SU-DHL-6 (cell line): ENCODE measurements around the gene ZCCHC18.
A peak's percentile ranks its signal among the peaks of the same experiment; 100 is the strongest.
"Not testable (repeated sequence)": the region's sequence is repeated elsewhere in the genome, so short reads cannot be mapped to it uniquely, and the experiment has no call there.

Experiments
- H2AFZ ChIP-seq: fragments of 200-600 bp; sonication (generic); 2 replicates; pipeline ENCODE4 v1.6.1; 2014; ENCODE audit warnings: low read depth, mild to moderate bottlenecking, moderate library complexity, mixed read lengths, antibody characterized with exemption, low read length; ENCODE audit not compliant: severe bottlenecking
- H3F3A ChIP-seq: fragments of 200-600 bp; shearing (Covaris generic); 2 replicates; pipeline ENCODE4 v1.6.0; 2016; ENCODE audit warnings: antibody characterized with exemption, mild to moderate bottlenecking; ENCODE audit not compliant: insufficient read depth
- H3K27ac ChIP-seq: fragments of 200-600 bp; sonication (generic); 2 replicates; pipeline ENCODE4 v1.5.1; 2016; ENCODE audit warnings: low read depth, mild to moderate bottlenecking, low read length, moderate library complexity, mixed read lengths
- H3K27me3 ChIP-seq: fragments of 200-600 bp; sonication (generic), shearing (Covaris generic); 2 replicates; pipeline ENCODE4 v1.6.0; 2014; ENCODE audit warnings: mild to moderate bottlenecking, low read length
- H3K36me3 ChIP-seq: fragments of 200-600 bp; sonication (generic); 2 replicates; pipeline ENCODE4 v1.6.1; 2014; ENCODE audit warnings: mild to moderate bottlenecking, low read length, mixed read lengths
- H3K4me2 ChIP-seq: fragments of 300-600, 200-600 bp; shearing (Covaris generic), sonication (generic); 2 replicates; pipeline ENCODE4 v1.6.0; 2014; ENCODE audit warnings: low read length, low read depth, mild to moderate bottlenecking; ENCODE audit not compliant: poor library complexity, severe bottlenecking
- H3K4me3 ChIP-seq: fragments of 200-600 bp; sonication (generic); 2 replicates; pipeline ENCODE4 v1.5.1; 2014; ENCODE audit warnings: antibody characterized with exemption, low read length, mild to moderate bottlenecking, mixed read lengths; ENCODE audit not compliant: insufficient read depth, poor library complexity, severe bottlenecking
- H3K79me2 ChIP-seq: fragments of 200-600 bp; sonication (generic); 2 replicates; pipeline ENCODE4 v1.6.1; 2014; ENCODE audit warnings: mild to moderate bottlenecking, low read length, moderate library complexity; ENCODE audit not compliant: insufficient read depth
- H3K9ac ChIP-seq: fragments of 200-600 bp; sonication (generic); 2 replicates; pipeline ENCODE4 v1.7.0; 2014; ENCODE audit warnings: mild to moderate bottlenecking, low read length
- H3K9me2 ChIP-seq: fragments of 200-600 bp; sonication (generic); replicated peaks from 2 replicates; pipeline ENCODE4 v1.6.1; 2014; ENCODE audit warnings: low read length; ENCODE audit not compliant: insufficient read depth
- H3K9me3 ChIP-seq: fragments of 200-600 bp; sonication (generic); 2 replicates; pipeline ENCODE4 v1.6.1; 2014; ENCODE audit warnings: low read length, mixed read lengths; ENCODE audit not compliant: insufficient read depth
- H4K20me1 ChIP-seq: fragments of 200-600 bp; sonication (generic); 2 replicates; pipeline ENCODE4 v1.6.1; 2014; ENCODE audit warnings: low read depth, mild to moderate bottlenecking, antibody characterized with exemption, low read length, moderate library complexity, mixed read lengths
- EZH2phosphoT487 ChIP-seq: fragments of 200-600 bp; sonication (generic), shearing (Covaris generic); conservative IDR thresholded peaks from 2 replicates; pipeline ENCODE4 v1.6.1; 2018; ENCODE audit warnings: mild to moderate bottlenecking, antibody characterized with exemption, low read length, moderate library complexity, mixed read lengths
- TF ChIP-seq, protein P1 (sequence below): fragments of 200-600 bp; sonication (generic); IDR thresholded peaks from one replicate; pipeline ENCODE4 v1.5.1; 2017; ENCODE audit warnings: antibody characterized with exemption, mild to moderate bottlenecking, low read length, moderate library complexity; ENCODE audit not compliant: insufficient read depth, poor library complexity, severe bottlenecking

ZCCHC18 gene

GRCh38 chrX:104112326-104112951 lies at the start of gene ZCCHC18:
ZCCHC18 (plus strand) TSS chrX:104112523; CDS start chrX:104114112, 1,589 bp downstream.
- peak within 1 kb of the TSS; percentile 61 for H3K27ac ChIP-seq
- peak within 1 kb of the TSS; percentile 64 for H3K9ac ChIP-seq

GRCh38 chrX:104062636-104063035 lies 49.7 kb upstream of the ZCCHC18 start:
- H3K79me2 ChIP-seq, H3F3A ChIP-seq, H3K4me3 ChIP-seq, H3K9ac ChIP-seq, H3K27ac ChIP-seq, H3K27me3 ChIP-seq, H3K9me3 ChIP-seq, H3K4me2 ChIP-seq, H3K36me3 ChIP-seq, H2AFZ ChIP-seq, H3K9me2 ChIP-seq, H4K20me1 ChIP-seq: not testable (repeated sequence)

More at GRCh38 chrX:104112326-104112951, at the start of gene ZCCHC18:
- H3K4me3 ChIP-seq = peak within 1 kb of the TSS; percentile 61
- no peaks in the 10 kb centered on the region for H3K36me3 ChIP-seq
- no peaks in the 10 kb centered on the region for H3K9me3 ChIP-seq
- peak within 1 kb of the TSS; percentile 75 for H3K4me2 ChIP-seq
- H3K9me2 ChIP-seq = no peaks in the 10 kb centered on the region
- no peaks in the 10 kb centered on the region for H3F3A ChIP-seq
- no peak for TF ChIP-seq EZH2phosphoT487
- TF ChIP-seq, protein P1, sequence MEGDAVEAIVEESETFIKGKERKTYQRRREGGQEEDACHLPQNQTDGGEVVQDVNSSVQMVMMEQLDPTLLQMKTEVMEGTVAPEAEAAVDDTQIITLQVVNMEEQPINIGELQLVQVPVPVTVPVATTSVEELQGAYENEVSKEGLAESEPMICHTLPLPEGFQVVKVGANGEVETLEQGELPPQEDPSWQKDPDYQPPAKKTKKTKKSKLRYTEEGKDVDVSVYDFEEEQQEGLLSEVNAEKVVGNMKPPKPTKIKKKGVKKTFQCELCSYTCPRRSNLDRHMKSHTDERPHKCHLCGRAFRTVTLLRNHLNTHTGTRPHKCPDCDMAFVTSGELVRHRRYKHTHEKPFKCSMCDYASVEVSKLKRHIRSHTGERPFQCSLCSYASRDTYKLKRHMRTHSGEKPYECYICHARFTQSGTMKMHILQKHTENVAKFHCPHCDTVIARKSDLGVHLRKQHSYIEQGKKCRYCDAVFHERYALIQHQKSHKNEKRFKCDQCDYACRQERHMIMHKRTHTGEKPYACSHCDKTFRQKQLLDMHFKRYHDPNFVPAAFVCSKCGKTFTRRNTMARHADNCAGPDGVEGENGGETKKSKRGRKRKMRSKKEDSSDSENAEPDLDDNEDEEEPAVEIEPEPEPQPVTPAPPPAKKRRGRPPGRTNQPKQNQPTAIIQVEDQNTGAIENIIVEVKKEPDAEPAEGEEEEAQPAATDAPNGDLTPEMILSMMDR = no peak
- H3K79me2 ChIP-seq = no peaks in the 10 kb centered on the region
- no peaks in the 10 kb centered on the region for H4K20me1 ChIP-seq
- peak within 1 kb of the TSS; percentile 89 for H2AFZ ChIP-seq
- no peaks in the 10 kb centered on the region for H3K27me3 ChIP-seq

GRCh38 chrX:104075778-104076445 lies 36.4 kb upstream of the ZCCHC18 start, which contains the start of gene TMSB15C:
TMSB15C (minus strand) TSS chrX:104076236.
- not testable (repeated sequence) for H2AFZ ChIP-seq, H3K27me3 ChIP-seq, H3K36me3 ChIP-seq, H3K4me3 ChIP-seq, H3K27ac ChIP-seq, H4K20me1 ChIP-seq, H3K9ac ChIP-seq, H3F3A ChIP-seq, H3K9me3 ChIP-seq, H3K4me2 ChIP-seq, H3K9me2 ChIP-seq, H3K79me2 ChIP-seq

DNA sequence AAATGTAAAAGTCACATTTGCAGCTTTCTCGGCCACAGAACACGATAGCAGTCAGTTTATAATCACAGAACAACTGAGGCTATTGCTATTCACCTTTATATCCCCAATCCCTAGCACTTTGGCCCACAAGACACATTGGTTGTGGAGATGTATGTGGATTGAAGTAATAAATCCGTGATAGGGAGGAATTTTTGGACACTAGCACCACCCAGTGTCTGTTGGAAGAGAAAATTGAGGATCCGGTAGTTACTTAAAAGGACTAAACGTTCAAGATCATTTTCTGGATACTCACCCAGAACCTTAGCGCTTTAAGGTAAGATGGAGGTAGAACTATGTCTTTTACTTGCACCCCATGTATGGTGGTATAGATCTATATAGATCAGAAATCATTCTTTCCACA lies 34.5 kb upstream of the ZCCHC18 start:
- not testable (repeated sequence) for H3F3A ChIP-seq, H4K20me1 ChIP-seq, H3K27ac ChIP-seq, H3K4me3 ChIP-seq, H3K4me2 ChIP-seq, H3K36me3 ChIP-seq, H3K79me2 ChIP-seq, H3K9me3 ChIP-seq, H2AFZ ChIP-seq, H3K27me3 ChIP-seq, H3K9ac ChIP-seq, H3K9me2 ChIP-seq

DNA sequence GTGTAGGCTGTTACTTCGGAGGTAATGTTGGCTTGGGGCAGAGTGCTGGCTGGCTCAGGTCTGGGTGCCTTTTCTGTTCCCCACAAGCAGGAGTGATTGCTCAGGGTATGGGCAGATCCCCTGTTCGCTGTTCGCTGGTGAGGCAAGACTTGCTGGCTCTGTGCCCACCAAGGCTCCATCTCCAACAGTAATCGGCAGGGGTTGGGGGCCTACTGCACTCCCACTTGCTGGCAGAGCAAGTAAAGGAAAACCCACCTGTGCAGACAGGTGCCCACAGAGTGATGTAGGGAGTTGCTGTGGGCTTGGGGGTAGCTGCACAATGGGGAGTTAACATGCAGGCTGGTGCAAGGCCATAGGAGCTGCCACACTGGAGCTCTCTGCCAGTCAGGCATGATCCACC lies 28.3 kb upstream of the ZCCHC18 start:
- no peaks in the 10 kb centered on the region for H3K9me3 ChIP-seq
- H3K27ac ChIP-seq = no peak overlapping the region
- H3K9me2 ChIP-seq = no peaks in the 10 kb centered on the region
- H2AFZ ChIP-seq = no peak overlapping the region
- no peaks in the 10 kb centered on the region for H4K20me1 ChIP-seq
- no peak overlapping the region for H3K4me2 ChIP-seq
- no peaks in the 10 kb centered on the region for H3K79me2 ChIP-seq
- H3K36me3 ChIP-seq = no peaks in the 10 kb centered on the region
- TF ChIP-seq, protein P1 = no peak
- TF ChIP-seq EZH2phosphoT487 = no peak
- no peaks in the 10 kb centered on the region for H3F3A ChIP-seq
- H3K27me3 ChIP-seq = no peaks in the 10 kb centered on the region
- H3K4me3 ChIP-seq = no peak overlapping the region
- H3K9ac ChIP-seq = no peak overlapping the region
